Erythroblast (primary cell): ENCODE results near the gene OAT.

Experiments used
- DNase-seq, 2 experiments: peaks; one replicate each; lab custom pipeline; 2025; lab: John Stamatoyannopoulos, UW
- GATA1 ChIP-seq: IDR thresholded peaks from 2 replicates; pipeline ENCODE4 v1.6.1; 2011; ENCODE audit warnings: low read depth, mild to moderate bottlenecking, control low read depth, low read length, moderate library complexity
- POLR2A ChIP-seq: IDR thresholded peaks from 2 replicates; pipeline ENCODE4 v1.6.1; 2011; ENCODE audit warnings: mild to moderate bottlenecking, low read length

OAT gene

GRCh38 chr10:124429576-124429975 is 10.9 kb upstream of the OAT start:
- TF ChIP-seq POLR2A (no peak), GATA1 (no peak)
- no peak for DNase-seq

GRCh38 chr10:124428207-124428777 is 9.6 kb upstream of the OAT start:
- no peak for TF ChIP-seq POLR2A
- no peak for TF ChIP-seq GATA1
- no peak for DNase-seq

- no peak for DNase-seq
- no peak for TF ChIP-seq GATA1
- TF ChIP-seq POLR2A, result no peak
Observed at GRCh38 chr10:124425227-124425962, 6.7 kb upstream of the OAT start.

- DNase-seq, result peak; percentile 86 to 90
- TF ChIP-seq GATA1, result no peak
- TF ChIP-seq POLR2A, result no peak
Observed at GRCh38 chr10:124423813-124424212, 5.1 kb upstream of the OAT start.

DNA sequence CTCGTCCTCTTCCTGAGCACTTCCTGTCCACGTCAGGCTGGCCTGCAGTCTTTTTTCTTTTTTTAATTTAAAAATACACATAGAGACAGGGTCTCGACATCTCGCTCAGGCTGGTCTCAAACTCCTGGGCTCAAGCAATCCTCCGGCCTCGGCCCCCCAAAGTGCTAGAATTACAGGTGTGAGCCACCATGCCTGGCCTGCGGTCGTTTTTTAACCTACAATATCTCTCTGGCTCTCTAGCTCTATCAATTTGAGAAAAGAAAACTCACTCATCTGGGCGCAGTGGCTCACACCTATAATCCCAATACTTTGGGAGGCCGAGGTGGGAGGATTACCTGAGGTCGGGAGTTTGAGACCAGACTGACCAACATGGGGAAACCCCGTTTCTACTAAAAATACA is 4.0 kb upstream of the OAT start:
- DNase-seq, result no peak
- TF ChIP-seq GATA1, result no peak
- TF ChIP-seq POLR2A, result no peak

DNA sequence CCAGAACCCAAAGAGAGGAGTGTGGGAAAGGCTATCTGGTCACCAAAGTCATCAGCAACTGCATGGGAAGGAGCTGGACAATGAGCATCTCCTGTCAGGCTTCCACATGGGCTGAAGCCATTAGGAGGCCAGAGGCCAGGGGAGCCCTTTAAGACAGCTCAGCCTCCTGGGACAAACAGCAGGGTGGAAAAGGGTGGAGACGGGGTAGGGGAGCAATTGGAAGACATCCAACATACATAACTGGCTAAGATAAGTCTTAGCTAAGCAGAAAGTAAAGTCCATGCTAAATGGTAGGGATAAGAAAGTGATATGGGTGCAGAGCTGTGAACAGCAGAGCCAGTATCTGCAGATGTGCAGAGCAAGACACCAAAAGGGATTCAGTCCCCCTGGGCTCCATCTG is 1.5 kb upstream of the OAT start:
- TF ChIP-seq GATA1 (no peak), POLR2A (no peak)
- DNase-seq, result peak; percentile 92 to 96

GRCh38 chr10:124419635-124420034 is 912 bp upstream of the OAT start:
- DNase-seq, result no peak
- TF ChIP-seq POLR2A, result no peak

- peak; percentile 80 to 84 for DNase-seq
- no peak for TF ChIP-seq POLR2A
- TF ChIP-seq GATA1, result no peak
Observed at GRCh38 chr10:124417895-124418725, 613 bp downstream of the OAT start.

- DNase-seq, result peak; percentile 23 to 45
- TF ChIP-seq GATA1, result no peak
Observed at GRCh38 chr10:124416733-124417132, 2.0 kb downstream of the OAT start.

DNA sequence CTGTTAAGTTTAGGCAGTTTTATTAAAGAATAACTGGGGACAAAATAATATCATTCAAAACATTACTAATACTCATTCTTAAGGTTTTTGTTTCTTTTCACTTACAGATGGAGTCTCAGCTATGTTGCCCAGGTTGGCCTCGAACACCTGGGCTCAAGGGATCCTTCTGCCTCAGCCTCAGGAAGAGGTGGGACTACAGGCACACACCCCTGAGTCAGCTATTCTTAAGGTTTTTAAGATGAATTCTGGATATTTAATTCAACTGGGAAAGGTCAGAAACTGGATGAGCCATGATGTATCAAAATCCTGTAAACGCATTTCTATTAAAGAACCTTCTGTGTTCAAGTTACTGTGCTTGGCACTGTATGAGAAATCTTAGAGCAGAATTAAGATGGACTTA is 3.5 kb downstream of the OAT start:
- peak in 1 of 2 experiments; percentile 36 for DNase-seq
- TF ChIP-seq GATA1 (no peak), POLR2A (no peak)

DNA sequence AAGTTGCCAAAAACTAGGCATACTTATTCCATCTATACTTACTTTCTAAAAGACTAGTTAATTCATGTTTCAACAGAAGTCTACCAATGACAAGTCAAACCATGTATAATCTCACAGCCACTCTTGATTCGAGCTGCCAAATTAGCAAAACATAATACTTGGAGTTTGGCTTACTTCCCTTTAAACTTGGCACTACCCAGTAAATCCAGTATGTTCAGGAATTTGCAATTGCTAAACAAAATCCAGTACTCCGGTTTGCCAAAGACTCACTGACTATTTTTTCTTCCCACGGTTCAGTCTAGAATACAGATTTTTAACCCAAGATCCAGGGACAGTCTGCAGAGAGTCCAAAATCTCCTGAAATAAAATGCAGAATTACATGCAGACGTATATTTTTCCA is 4.6 kb downstream of the OAT start:
- peak in 1 of 2 experiments; percentile 38 for DNase-seq
- no peak for TF ChIP-seq GATA1
- no peak for TF ChIP-seq POLR2A

DNA sequence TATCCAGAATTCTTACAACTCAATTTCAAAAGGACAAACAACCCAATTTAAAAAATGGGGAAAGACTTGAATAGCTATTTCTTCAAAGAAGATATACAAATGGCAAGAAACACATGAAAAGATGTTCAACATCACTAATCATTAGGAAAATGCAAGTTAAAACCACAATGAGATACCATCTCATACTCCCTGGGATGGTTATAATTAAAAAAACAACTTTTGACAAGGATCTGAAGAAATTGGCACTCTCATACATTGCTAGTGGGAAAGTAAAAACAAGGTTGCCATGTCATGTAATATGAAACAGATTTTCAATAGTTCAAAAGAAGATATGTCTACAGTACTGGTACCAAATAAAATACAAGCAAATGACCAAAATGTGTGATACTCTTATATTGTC is 9.0 kb downstream of the OAT start:
- no peak for DNase-seq
- no peak for TF ChIP-seq POLR2A
- TF ChIP-seq GATA1, result no peak

GRCh38 chr10:124408357-124408756 is 10.4 kb downstream of the OAT start:
- no peak for TF ChIP-seq GATA1
- no peak for TF ChIP-seq POLR2A
- DNase-seq, result no peak

- no peak for TF ChIP-seq POLR2A
- TF ChIP-seq GATA1, result no peak
- DNase-seq, result no peak
Observed at GRCh38 chr10:124407456-124407855, 11.3 kb downstream of the OAT start.
